Measurements from ENCODE around the gene GNG7.

GNG7 gene

DNA sequence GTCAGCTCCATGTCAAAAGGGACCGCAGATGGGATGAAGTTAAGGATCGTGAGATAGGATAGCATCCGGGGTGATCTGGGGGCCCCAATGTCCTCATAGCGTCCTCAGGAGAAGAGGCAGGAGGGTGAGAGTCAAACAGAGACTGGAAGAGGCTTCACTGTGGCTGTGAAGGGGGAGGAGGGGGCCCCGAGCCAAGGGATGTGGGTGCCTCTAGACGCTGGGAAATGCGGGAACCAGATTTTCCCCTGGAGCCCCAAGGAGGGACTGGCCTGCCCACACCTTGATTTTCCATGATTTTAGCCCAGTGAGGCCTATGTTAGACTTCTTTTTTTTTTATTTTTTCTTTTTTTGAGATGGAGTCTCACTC is 61.2 kb downstream of the GNG7 start:
- H4K20me1 ChIP-seq (ENCODE audit: insufficient read depth, low read length): no peaks in the 10 kb centered on the region

DNA sequence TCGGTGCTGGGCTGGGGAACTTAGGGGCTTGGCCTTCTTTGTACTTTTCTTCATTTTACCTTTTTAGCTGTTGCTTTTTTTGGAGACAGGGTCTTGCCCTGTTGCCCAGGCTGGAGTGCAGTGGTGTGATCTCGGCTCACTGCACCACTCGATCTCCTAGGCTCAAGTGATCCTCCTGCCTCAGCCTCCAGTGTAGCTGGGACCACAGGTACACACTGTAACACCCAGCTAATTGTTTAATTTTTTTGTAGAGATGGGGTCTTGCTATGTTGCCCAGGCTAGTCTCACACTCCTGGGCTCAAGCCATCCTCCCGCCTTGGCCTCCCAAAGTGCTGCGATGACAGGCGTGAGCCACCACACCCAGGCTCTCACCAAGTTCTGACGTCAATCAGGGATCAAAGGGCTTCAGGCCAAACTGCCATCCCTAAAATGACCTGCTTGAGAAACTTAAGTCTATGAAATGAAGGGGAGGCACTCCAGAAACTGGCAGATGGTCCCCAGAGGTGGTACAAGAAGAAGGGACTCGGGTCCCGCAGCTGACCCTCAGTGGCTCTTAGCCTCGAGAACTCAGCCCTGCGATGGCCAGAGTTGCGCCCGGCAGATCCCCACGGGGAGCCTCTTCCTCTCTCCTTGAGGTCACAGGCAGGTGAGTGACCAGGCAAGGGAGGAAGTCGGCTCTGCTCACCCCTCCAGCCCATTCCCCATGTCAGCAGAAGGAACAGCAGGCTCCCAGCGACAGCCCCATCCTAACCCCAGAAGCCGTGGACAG is 61.7 kb downstream of the GNG7 start:
- peaks cover 19% of the 10 kb centered on the region for H3K79me2 ChIP-seq (ENCODE audit: low read length)
- H3F3A ChIP-seq (ENCODE audit: insufficient read depth, low read length): 0 out of 2 replicates have a peak, but pooled peaks cover 2% of the 10 kb centered on the region
- no peaks in the 10 kb centered on the region for H3K36me3 ChIP-seq (replicated peaks; ENCODE audit: insufficient read depth, low read length)
- peaks cover 9% of the 10 kb centered on the region for H3K4me1 ChIP-seq (ENCODE audit: low read length)
- H3K4me3 ChIP-seq (ENCODE audit: low read length): no peak overlapping the region
- no peak overlapping the region for H2AFZ ChIP-seq (ENCODE audit: low read length)
- H3K9me3 ChIP-seq (replicated peaks; ENCODE audit: insufficient read depth, low read length): no peaks in the 10 kb centered on the region
- H3K27ac ChIP-seq (ENCODE audit: low read length): no peak overlapping the region
- no peaks in the 10 kb centered on the region for H3K9me2 ChIP-seq (replicated peaks; ENCODE audit: insufficient read depth, low read length)
- H3K27me3 ChIP-seq (replicated peaks; ENCODE audit: insufficient read depth, low read length): no peaks in the 10 kb centered on the region
- H3K9ac ChIP-seq (ENCODE audit: low read length): no peak overlapping the region
- H4K20me1 ChIP-seq (ENCODE audit: insufficient read depth, low read length): no peaks in the 10 kb centered on the region
- DNase-seq: no peak
- no peak for TF ChIP-seq EZH2 (optimal IDR thresholded peaks at IDR 0.05; ENCODE audit: low read depth, low read length)
- TF ChIP-seq, protein P1, sequence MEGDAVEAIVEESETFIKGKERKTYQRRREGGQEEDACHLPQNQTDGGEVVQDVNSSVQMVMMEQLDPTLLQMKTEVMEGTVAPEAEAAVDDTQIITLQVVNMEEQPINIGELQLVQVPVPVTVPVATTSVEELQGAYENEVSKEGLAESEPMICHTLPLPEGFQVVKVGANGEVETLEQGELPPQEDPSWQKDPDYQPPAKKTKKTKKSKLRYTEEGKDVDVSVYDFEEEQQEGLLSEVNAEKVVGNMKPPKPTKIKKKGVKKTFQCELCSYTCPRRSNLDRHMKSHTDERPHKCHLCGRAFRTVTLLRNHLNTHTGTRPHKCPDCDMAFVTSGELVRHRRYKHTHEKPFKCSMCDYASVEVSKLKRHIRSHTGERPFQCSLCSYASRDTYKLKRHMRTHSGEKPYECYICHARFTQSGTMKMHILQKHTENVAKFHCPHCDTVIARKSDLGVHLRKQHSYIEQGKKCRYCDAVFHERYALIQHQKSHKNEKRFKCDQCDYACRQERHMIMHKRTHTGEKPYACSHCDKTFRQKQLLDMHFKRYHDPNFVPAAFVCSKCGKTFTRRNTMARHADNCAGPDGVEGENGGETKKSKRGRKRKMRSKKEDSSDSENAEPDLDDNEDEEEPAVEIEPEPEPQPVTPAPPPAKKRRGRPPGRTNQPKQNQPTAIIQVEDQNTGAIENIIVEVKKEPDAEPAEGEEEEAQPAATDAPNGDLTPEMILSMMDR (IDR thresholded peaks at IDR 0.05; ENCODE audit: low read length): no peak
- no peak overlapping the region for H3K4me2 ChIP-seq (ENCODE audit: low read depth, low read length)

More for the DNA sequence above, 61.2 kb downstream of the GNG7 start:
- Histone ChIP-seq H3K27ac (ENCODE audit: low read length) (no peak overlapping the region), H3K9me3 (replicated peaks; ENCODE audit: insufficient read depth, low read length) (no peaks in the 10 kb centered on the region), H3K4me3 (ENCODE audit: low read length) (no peak overlapping the region), H3K9ac (ENCODE audit: low read length) (no peak overlapping the region), H2AFZ (ENCODE audit: low read length) (no peak overlapping the region), H3K4me1 (ENCODE audit: low read length) (peaks cover 9% of the 10 kb centered on the region), H3K36me3 (replicated peaks; ENCODE audit: insufficient read depth, low read length) (no peaks in the 10 kb centered on the region), H3K27me3 (replicated peaks; ENCODE audit: insufficient read depth, low read length) (no peaks in the 10 kb centered on the region), H3K4me2 (ENCODE audit: low read depth, low read length) (no peak overlapping the region), H3F3A (ENCODE audit: insufficient read depth, low read length) (0 out of 2 replicates have a peak, but pooled peaks cover 2% of the 10 kb centered on the region), H3K9me2 (replicated peaks; ENCODE audit: insufficient read depth, low read length) (no peaks in the 10 kb centered on the region), H3K79me2 (ENCODE audit: low read length) (peaks cover 14% of the 10 kb centered on the region)
- DNase-seq: no peak
- TF ChIP-seq EZH2phosphoT487 (IDR thresholded peaks at IDR 0.05; ENCODE audit: low read length): no peak
- TF ChIP-seq, protein P1 (IDR thresholded peaks at IDR 0.05; ENCODE audit: low read length): no peak
- TF ChIP-seq EZH2 (optimal IDR thresholded peaks at IDR 0.05; ENCODE audit: low read depth, low read length): no peak

DNA sequence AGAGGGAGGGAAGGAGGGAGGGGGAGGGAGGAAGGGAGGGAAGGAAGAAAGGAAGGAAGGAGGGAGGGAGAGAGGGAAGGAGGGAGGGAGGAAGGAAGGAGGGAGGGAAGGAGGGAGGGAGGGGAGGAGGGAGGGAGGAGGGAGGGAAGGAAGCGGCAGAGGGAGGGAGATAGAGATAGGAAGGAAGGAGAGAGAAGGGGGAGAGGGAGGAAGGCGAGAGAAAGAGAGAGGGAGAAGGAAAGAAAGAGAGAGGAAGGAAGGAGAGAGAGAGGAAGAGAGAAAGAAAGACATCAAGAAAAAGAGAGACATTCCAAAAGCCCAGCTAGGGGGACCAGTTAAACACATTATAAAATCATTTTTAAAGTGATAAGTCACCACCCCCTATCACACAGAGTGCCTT is 62.5 kb downstream of the GNG7 start:
- Histone ChIP-seq H3F3A (ENCODE audit: insufficient read depth, low read length) (0 out of 2 replicates have a peak, but pooled peaks cover 2% of the 10 kb centered on the region), H3K9me2 (replicated peaks; ENCODE audit: insufficient read depth, low read length) (no peaks in the 10 kb centered on the region), H3K36me3 (replicated peaks; ENCODE audit: insufficient read depth, low read length) (no peaks in the 10 kb centered on the region), H3K9ac (ENCODE audit: low read length) (no peak overlapping the region), H2AFZ (ENCODE audit: low read length) (no peak overlapping the region), H3K9me3 (replicated peaks; ENCODE audit: insufficient read depth, low read length) (no peaks in the 10 kb centered on the region), H3K4me1 (ENCODE audit: low read length) (peaks cover 9% of the 10 kb centered on the region), H3K4me2 (ENCODE audit: low read depth, low read length) (no peak overlapping the region), H4K20me1 (ENCODE audit: insufficient read depth, low read length) (no peaks in the 10 kb centered on the region), H3K4me3 (ENCODE audit: low read length) (no peak overlapping the region), H3K27ac (ENCODE audit: low read length) (no peak overlapping the region), H3K79me2 (ENCODE audit: low read length) (peaks cover 24% of the 10 kb centered on the region), H3K27me3 (replicated peaks; ENCODE audit: insufficient read depth, low read length) (no peaks in the 10 kb centered on the region)
- TF ChIP-seq, protein P1 (IDR thresholded peaks at IDR 0.05; ENCODE audit: low read length): no peak
- DNase-seq: no peak

Measured in MM.1S (cell line).